IPS DF 4.7 (cell line): ENCODE results near the gene TACC2.
"Not testable (repeated sequence)": the region's sequence is repeated elsewhere in the genome, so short reads cannot be mapped to it uniquely, and the experiment has no call there.

ENCODE experiments used
- DNase-seq: peaks from one replicate; pipeline ENCODE4 v3.0.0-alpha.2; 2013; ENCODE audit warnings: low spot score; ENCODE audit errors: extremely low read depth

The TACC2 gene

DNA sequence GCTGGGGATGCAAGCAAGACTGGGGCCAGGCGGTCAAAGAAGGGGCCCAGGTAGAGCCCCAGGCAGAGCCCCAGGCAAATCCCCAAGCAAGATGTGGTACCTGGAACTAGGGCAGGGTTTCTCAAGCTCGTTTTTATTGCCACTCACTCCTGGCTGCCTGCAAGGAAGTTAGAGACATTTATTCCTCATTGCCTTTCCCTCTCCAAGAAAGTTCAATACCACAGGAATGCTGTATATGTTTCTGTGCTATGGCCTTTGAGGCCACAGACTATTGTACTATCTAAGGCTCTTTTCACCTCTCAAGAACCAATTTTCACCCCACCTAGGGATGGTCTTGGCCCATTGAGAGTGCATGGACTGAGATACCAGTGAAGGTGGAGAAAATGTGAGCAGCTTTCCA is 71.3 kb downstream of the TACC2 start:
- DNase-seq = no peak

DNA sequence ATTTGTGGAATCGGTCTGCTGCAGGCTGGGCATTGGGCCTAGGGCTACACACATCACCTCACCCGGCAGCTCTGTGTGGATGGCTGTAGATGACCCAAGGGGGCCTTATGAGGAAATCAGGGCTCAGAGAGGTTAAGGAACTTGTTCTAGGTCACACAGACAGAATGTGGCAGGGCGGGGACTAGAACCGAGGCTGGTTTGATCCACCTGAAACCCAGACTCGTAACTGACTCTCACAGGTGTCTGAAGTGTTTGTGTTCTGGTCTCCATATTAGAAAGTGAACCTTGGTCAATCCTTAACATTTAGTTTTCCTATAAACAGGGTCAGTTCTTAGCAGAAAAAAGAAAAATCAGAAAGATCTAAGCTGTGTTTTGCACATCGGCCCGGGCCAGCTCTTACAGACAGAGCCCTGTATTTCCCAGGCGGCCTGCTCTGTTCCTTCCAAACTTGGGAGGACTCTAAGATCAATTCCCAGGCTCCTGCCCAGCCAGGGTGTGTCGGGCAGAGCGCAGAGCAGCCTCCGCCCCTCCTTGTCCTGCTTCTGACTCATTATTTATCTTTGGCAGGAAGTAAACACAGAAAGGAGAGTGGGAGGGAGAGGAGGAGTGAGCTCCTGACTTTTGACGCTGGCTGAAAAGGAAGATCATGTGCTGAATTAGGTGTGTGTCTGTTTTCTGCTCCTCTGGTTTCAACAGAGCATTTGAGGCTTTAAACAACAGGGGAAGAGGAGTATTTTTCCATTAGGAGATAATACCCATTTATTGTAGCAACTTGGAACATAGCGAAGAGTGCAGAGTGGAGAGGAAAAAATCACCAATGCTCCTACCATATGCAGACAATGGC is 74.1 kb downstream of the TACC2 start:
- no peak for DNase-seq

DNA sequence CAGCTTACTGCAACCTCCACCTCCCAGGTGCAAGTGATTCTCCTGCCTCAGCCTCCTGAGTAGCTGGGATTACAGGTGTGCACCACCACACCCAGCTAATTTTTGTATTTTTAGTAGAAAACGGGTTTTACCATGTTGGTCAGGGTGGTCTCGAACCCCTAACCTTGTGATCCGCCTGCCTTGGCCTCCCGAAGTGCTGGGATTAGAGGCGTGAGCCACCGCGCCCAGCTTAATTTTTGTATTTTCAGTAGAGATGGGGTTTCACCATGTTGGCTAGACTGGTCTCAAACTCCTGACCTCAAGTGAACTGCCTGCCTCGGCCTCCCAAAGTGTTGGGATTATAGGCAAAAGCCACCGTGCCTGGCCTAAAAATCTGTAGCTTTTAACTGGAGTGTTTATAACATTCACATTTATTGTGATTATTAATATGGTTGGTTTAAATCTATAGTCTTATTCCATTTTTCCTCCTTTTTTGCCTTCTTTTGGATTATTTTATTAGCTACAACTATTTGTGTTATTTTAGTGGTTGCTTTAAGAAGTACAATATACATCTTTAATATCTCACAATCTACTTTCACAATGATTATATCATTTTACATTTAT is 77.5 kb downstream of the TACC2 start:
- DNase-seq = not testable (repeated sequence)

DNA sequence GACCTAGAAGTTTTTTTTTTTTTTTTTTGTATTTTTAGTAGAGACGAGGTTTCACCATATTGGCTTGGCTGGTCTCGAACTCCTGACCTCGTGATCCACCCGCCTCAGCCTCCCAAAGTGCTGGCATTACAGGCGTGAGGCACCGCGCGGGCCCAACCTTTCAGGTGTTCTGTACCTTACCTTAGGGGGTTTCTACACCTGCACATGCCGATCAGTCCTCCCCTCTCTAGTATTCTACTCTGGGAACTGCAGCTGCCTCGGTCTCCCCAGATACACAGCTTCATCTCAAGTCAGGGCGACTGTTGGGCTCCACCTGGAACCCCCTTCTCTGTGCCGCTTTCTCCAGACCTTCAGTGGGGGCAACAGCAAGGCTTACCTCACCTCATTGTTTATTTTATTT is 79.9 kb downstream of the TACC2 start:
- DNase-seq = no peak

DNA sequence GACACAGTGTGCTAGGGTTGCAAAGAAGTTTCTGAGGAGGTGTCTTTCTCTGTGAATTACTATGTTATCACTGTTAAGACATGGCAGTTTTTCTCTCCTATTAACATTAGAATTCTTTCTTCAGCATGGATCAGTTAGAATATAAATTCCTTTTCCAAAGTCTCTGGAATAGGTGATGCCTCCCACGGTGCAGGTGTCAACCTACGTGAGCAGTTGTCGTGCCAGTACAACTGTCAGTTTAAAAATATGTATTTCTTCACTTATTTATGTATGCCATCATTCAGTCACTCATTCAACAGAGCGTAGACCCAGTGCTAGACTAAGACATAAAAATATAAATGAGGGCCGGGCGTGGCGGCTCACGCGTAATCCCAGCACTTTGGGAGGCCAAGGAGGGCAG is 83.5 kb downstream of the TACC2 start:
- no peak for DNase-seq

DNA sequence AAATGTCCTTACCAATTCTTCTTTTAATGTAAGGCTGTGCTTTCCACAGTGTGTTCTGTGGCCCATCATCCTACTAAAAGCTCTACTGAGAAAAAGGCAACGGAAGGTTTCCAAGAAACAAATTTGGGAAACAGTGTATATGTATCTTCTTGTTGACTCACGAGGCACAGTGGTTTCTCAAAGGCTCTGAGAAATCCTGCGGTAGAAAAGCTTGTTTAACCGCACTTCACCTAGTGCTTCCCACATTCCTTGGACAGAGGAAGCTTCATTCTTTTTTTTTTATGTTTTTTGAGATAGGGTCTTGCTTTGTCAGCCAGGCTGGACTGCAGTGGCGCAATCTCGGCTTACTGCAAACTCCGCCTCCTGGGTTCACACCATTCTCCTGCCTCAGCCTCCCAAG is 84.5 kb downstream of the TACC2 start:
- no peak for DNase-seq

DNA sequence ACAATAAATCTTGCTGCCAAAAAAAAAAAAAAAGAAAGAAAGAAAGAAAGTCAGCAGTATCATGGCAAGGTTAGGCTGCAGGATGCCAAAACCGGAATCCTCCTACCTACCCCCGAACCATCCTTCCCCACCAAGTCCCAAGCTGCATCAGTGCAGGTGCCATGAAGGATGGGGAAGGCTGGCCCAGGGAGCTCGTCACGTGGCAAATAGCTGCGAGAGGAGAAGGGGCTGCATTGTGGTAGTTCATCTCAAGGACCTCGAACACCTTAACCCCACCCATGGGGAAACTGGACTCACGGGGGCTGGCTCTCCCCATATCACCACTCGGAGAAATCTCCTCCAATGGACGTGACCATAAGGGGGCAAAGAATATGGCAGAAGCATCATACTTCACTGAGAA is 86.2 kb downstream of the TACC2 start:
- DNase-seq = no peak

DNA sequence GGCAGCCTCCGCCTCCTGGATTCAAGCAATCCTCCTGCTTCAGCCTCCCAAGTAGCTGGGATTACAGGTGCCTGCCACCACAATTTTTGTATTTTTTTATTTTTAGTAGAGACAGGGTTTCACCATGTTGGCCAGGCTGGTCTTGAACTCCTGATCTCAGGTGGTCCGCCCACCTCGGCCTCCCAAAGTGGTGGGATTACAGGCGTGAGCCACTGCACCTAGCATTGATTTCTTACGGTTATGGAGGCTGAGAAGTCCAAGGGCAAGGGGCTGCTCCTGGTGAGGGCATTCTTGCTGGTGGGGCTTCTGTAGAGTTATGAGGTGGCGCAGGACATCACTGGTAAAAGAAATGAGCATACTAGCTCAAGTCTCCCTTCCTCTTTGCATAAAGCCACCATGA is 86.9 kb downstream of the TACC2 start:
- DNase-seq = not testable (repeated sequence)

DNA sequence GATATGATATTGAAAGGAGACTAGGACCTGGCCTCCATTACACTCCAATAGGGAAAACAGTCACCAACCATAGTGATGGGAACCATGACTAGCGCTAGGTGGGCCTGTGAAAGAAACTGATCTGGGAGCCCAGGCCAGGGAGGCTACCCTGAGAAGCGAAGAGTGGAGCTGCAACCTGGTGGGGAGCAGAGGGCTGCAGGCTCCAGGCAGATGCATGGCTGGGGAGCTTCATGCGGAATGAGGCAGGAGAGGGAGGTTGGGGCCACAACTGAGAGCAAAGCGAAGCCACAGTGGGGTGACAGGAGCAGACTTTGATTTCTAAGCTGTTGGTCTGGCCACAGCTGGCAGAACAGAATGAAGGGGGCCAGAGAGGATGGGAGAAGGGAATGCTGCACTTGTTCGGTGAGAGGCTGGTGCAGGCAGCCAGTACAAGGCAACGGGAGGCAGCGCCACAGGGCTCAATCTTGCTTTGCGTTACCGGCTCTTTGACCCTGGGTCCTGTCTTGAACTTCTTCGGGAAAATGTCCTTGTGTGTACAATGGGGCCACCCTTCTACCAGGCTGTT is 88.4 kb downstream of the TACC2 start:
- no peak for DNase-seq

DNA sequence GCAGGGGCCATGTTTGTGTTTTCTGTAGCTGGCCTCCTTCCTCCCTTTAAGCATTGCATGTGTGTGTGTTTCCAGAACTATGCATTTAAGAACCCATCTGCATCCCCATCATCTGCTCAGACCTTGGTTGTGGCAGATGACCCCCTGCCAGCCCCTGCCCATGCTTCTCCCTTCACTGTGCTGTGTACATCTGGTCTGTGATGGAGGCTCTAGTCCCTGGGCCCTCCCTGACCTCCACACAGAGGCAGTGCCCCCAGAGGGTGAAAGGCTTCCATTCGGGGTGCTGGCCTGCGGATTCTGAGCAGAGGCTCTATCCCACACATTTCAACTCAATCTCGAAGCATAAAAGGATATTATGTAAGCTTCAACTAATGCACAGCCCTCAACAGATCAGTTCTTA is 89.4 kb downstream of the TACC2 start:
- DNase-seq = no peak

DNA sequence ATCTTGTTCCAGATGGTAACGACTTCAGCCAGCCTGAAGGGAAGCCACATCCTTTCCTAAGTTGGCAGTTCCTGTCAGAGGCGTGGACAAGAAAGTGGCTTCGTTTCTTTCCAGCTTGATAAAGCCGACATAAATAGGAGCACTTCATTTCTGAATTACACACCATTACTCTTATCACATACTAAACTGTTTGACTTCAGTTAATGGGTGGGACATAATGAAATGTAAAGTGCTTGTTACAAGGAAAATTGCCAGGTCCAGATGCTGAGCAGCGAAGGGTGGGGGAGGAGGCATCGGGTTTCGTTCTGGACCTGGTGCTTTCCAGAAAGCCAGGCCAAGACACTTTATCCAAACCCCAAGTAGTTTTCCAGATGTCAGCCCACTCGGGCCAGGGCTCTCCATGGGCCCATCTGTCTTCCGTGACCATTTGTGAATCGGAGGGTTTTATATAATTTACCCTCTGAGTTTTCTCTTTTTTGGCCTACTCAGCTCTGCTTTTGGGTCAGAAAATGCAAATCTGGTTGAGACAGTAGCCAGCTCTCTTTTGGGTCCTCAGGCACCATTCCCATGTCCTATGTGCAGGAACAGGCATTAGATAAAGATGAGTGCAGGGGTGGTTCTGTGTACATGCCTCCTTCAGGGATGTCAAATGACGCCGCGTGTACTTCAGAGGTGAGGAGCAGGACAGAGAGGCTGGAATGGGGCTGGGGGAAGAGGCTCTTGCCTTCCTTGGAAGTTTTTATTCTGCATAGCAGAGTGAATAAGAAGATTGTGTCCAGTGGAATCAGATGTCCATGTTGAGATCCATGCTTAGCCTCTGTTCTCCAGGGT is 90.2 kb downstream of the TACC2 start:
- no peak for DNase-seq

DNA sequence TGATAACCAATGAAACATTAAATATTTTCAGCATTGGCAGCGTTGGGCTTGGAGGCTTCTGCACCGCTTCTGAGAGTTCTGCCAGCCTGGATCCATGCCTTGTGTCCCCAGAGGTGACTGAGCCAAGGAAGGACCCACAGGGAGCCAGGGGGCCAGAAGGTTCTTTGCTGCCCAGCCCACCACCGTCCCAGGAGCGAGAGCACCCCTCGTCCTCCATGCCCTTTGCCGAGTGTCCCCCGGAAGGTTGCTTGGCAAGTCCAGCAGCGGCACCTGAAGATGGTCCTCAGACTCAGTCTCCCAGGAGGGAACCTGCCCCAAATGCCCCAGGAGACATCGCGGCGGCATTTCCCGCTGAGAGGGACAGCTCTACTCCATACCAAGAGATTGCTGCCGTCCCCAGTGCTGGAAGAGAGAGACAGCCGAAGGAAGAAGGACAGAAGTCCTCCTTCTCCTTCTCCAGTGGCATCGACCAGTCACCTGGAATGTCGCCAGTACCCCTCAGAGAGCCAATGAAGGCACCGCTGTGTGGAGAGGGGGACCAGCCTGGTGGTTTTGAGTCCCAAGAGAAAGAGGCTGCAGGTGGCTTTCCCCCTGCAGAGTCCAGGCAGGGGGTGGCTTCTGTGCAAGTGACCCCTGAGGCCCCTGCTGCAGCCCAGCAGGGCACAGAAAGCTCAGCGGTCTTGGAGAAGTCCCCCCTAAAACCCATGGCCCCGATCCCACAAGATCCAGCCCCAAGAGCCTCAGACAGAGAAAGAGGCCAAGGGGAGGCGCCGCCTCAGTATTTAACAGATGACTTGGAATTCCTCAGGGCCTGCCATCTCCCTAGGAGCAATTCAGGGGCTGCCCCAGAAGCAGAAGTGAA is 93.9 kb downstream of the TACC2 start:
- DNase-seq = no peak

DNA sequence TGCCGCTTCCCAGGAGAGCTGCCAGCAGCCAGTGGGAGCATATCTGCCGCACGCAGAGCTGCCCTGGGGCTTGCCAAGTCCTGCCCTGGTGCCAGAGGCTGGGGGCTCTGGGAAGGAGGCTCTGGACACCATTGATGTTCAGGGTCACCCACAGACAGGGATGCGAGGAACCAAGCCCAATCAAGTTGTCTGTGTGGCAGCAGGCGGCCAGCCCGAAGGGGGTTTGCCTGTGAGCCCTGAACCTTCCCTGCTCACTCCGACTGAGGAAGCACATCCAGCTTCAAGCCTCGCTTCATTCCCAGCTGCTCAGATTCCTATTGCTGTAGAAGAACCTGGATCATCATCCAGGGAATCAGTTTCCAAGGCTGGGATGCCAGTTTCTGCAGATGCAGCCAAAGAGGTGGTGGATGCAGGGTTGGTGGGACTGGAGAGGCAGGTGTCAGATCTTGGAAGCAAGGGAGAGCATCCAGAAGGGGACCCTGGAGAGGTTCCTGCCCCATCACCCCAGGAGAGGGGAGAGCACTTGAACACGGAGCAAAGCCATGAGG is 94.6 kb downstream of the TACC2 start:
- DNase-seq = no peak

DNA sequence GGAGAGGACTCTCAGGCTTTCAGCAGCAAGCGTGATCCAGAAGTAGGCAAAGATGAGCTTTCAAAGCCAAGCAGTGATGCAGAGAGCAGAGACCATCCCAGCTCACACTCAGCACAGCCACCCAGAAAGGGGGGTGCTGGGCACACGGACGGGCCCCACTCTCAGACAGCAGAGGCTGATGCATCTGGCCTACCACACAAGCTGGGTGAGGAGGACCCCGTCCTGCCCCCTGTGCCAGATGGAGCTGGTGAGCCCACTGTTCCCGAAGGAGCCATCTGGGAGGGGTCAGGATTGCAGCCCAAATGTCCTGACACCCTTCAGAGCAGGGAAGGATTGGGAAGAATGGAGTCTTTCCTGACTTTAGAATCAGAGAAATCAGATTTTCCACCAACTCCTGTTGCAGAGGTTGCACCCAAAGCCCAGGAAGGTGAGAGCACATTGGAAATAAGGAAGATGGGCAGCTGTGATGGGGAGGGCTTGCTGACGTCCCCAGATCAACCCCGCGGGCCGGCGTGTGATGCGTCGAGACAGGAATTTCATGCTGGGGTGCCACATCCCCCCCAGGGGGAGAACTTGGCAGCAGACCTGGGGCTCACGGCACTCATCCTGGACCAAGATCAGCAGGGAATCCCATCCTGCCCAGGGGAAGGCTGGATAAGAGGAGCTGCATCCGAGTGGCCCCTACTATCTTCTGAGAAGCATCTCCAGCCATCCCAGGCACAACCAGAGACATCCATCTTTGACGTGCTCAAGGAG is 95.5 kb downstream of the TACC2 start:
- no peak for DNase-seq

DNA sequence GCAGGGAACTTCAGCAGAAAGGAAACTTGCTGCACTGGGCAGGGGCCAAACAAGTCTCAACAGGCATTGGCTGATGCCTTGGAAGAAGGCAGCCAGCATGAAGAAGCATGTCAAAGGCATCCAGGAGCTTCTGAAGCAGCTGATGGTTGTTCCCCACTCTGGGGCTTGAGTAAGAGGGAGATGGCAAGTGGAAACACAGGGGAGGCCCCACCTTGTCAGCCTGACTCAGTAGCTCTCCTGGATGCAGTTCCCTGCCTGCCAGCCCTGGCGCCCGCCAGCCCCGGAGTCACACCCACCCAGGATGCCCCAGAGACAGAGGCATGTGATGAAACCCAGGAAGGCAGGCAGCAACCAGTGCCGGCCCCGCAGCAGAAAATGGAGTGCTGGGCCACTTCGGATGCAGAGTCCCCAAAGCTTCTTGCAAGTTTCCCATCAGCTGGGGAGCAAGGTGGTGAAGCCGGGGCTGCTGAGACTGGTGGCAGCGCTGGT is 96.5 kb downstream of the TACC2 start:
- DNase-seq = no peak

DNA sequence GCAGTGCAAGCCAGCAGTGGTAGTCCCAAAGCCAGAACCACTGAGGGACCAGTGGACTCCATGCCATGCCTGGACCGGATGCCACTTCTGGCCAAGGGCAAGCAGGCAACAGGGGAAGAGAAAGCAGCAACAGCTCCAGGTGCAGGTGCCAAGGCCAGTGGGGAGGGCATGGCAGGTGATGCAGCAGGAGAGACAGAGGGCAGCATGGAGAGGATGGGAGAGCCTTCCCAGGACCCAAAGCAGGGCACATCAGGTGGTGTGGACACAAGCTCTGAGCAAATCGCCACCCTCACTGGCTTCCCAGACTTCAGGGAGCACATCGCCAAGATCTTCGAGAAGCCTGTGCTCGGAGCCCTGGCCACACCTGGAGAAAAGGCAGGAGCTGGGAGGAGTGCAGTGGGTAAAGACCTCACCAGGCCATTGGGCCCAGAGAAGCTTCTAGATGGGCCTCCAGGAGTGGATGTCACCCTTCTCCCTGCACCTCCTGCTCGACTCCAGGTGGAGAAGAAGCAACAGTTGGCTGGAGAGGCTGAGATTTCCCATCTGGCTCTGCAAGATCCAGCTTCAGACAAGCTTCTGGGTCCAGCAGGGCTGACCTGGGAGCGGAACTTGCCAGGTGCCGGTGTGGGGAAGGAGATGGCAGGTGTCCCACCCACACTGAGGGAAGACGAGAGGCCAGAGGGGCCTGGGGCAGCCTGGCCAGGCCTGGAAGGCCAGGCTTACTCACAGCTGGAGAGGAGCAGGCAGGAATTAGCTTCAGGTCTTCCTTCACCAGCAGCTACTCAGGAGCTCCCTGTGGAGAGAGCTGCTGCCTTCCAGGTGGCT is 97.7 kb downstream of the TACC2 start:
- no peak for DNase-seq

DNA sequence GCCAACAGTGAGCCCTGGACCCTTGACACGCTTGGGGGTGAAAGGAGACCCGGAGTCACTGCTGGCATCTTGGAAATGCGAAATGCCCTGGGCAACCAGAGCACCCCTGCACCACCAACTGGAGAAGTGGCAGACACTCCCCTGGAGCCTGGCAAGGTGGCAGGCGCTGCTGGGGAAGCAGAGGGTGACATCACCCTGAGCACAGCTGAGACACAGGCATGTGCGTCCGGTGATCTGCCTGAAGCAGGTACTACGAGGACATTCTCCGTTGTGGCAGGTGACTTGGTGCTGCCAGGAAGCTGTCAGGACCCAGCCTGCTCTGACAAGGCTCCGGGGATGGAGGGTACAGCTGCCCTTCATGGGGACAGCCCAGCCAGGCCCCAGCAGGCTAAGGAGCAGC is 98.5 kb downstream of the TACC2 start:
- no peak for DNase-seq

DNA sequence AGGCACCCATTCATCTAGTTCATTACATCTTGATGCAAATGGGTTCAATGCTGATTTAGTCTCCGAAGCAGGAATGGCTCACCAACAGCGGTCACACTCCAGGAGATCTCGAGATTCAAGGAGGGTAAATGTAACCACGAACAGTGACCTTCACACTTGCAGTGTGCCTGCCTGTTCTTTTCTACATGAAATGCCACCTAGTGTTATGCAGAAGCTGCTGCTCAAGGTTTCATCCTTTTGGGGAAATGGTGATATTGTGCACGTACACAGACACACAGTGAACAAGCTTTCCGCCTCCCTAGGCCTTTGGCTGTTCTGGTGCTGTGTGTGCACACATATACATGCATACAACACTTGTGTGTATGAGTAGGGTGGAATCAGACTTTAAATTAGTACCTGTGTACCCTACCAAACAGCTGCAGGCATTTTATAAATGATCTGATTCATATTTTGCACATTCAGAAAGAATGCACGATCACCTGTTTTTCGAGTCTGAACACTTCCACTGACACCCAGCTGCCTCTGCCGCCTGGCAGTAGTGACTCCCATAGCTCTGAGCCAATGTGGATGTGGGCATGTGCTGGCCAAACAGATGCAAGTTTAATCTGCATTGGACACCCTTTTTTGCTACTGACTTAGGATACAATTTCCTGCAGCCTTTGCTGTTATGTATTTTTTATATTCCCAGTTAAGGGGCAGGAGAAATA is 100.5 kb downstream of the TACC2 start:
- no peak for DNase-seq
